HG03378 (cell line): ENCODE measurements around the gene CIAPIN1.

Experiments
- ATAC-seq: cut with Tn5 transposase; IDR thresholded peaks from one replicate; pipeline ENCODE4 v1.9.1; 2021; ENCODE audit warnings: mild to moderate bottlenecking, moderate library complexity; ENCODE audit not compliant: unreplicated experiment

CIAPIN1 gene

GRCh38 chr16:57384248-57385070 is 62.7 kb downstream of the CIAPIN1 start:
- no peak for ATAC-seq

GRCh38 chr16:57383276-57384247 is 63.6 kb downstream of the CIAPIN1 start:
- ATAC-seq, result no peak

- no peak for ATAC-seq
These were observed 64.5 kb downstream of the CIAPIN1 start for GRCh38 chr16:57382535-57383275.

- no peak for ATAC-seq
These were observed 65.2 kb downstream of the CIAPIN1 start for GRCh38 chr16:57381791-57382534.

GRCh38 chr16:57380671-57381462 is 66.3 kb downstream of the CIAPIN1 start:
- ATAC-seq, result no peak

- ATAC-seq, result no peak
These were observed 67.6 kb downstream of the CIAPIN1 start for GRCh38 chr16:57379579-57379978.
